ENCODE results near the gene BCL2L1. TPM values are rescaled to one million over a fixed set of nuclear protein-coding genes. Genes with fewer than 3 reads are reported as not detected.

The BCL2L1 gene
- total RNA-seq, 2 experiments from 2014 or later, result 57.1 to 58.8 TPM

DNA sequence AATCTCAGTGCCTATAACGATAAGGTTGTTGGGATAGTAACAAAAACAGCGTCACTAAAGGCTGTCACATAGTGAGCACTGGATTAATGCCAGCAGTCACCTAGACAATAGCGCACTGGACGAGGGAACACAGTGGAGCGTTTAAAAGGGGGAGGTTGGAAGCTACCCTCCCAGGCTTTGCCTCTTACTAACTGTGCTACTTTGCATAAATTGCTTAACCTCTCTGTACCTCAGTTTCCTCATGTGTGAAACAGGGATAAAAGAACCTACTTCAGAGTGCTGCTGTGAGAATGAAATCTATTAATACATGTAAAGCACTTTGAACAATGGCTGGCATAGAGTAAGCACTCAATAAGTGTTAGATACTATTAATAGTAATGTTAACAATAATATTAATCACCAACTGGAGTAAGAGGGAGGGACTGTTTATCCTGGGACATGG is 10.5 kb downstream of the BCL2L1 start:
- Mint-ChIP-seq H3K4me1 (peaks cover 86% of the 10 kb centered on the region), H3K9me3 (no peaks in the 10 kb centered on the region), H3K36me3 (ENCODE audit: low read depth) (peaks cover 71% of the 10 kb centered on the region), H3K27ac (no peak overlapping the region), H3K4me3 (no peak overlapping the region), H3K27me3 (no peaks in the 10 kb centered on the region)
- POLR2A ChIA-PET, result no interaction called here
- no peak for DNase-seq
- CTCF ChIA-PET, result interaction anchor here (1.0 to 1.4 kb wide), 2 partner anchors 18 to 33 kb away, joined by 3 read pairs; no protein-coding TSS in a partner anchor

- Mint-ChIP-seq H3K27ac (no peak overlapping the region), H3K4me3 (no peak overlapping the region), H3K4me1 (peaks cover 86% of the 10 kb centered on the region), H3K36me3 (ENCODE audit: low read depth) (peaks cover 71% of the 10 kb centered on the region), H3K9me3 (no peaks in the 10 kb centered on the region), H3K27me3 (no peaks in the 10 kb centered on the region)
- ChIA-PET CTCF (interaction anchor here (0.7 to 2.5 kb wide), 2 partner anchors 12 to 77 kb away, joined by 3 to 15 read pairs; partner anchors contain the start of gene BCL2L1), POLR2A (no interaction called here)
- DNase-seq, result no peak
Measured at GRCh38 chr20:31711179-31712111, 11.2 kb downstream of the BCL2L1 start.

- Mint-ChIP-seq H3K4me1 (peaks cover 85% of the 10 kb centered on the region), H3K27ac (peak overlapping the region; percentile 10), H3K27me3 (no peaks in the 10 kb centered on the region), H3K9me3 (no peaks in the 10 kb centered on the region), H3K4me3 (no peak overlapping the region), H3K36me3 (ENCODE audit: low read depth) (peaks cover 71% of the 10 kb centered on the region)
- CTCF ChIA-PET, result interaction anchor here (1.3 to 2.5 kb wide), 3 partner anchors 13 to 48 kb away, joined by 4 to 15 read pairs (median 6); partner anchors contain the start of gene BCL2L1
- no peak for DNase-seq
- POLR2A ChIA-PET, result no interaction called here
Measured at GRCh38 chr20:31710423-31711108, 12.1 kb downstream of the BCL2L1 start.

- peaks cover 70% of the 10 kb centered on the region for H3K36me3 Mint-ChIP-seq (ENCODE audit: low read depth)
- H3K27me3 Mint-ChIP-seq, result no peaks in the 10 kb centered on the region
- ChIA-PET CTCF (interaction anchor here (1.3 to 2.5 kb wide), 3 partner anchors 13 to 48 kb away, joined by 4 to 15 read pairs (median 6); partner anchors contain the start of gene BCL2L1), POLR2A (no interaction called here)
- peaks cover 83% of the 10 kb centered on the region for H3K4me1 Mint-ChIP-seq
- H3K27ac Mint-ChIP-seq, result no peak overlapping the region
- no peak overlapping the region for H3K4me3 Mint-ChIP-seq
- DNase-seq, result no peak
- no peaks in the 10 kb centered on the region for H3K9me3 Mint-ChIP-seq
Measured at GRCh38 chr20:31709939-31710338, 12.7 kb downstream of the BCL2L1 start.

- DNase-seq, result no peak
- peaks cover 66% of the 10 kb centered on the region for H3K36me3 Mint-ChIP-seq (ENCODE audit: low read depth)
- ChIA-PET CTCF (interaction anchor here (0.7 to 3.0 kb wide), 5 partner anchors 11 to 47 kb away, joined by 3 to 15 read pairs (median 5); partner anchors contain the start of gene BCL2L1), POLR2A (no interaction called here)
- peaks cover 80% of the 10 kb centered on the region for H3K4me1 Mint-ChIP-seq
- peak overlapping the region; percentile 44 for H3K27ac Mint-ChIP-seq
- no peaks in the 10 kb centered on the region for H3K27me3 Mint-ChIP-seq
- no peak overlapping the region for H3K4me3 Mint-ChIP-seq
- no peaks in the 10 kb centered on the region for H3K9me3 Mint-ChIP-seq
Measured at GRCh38 chr20:31708736-31709534, 13.7 kb downstream of the BCL2L1 start.

DNA sequence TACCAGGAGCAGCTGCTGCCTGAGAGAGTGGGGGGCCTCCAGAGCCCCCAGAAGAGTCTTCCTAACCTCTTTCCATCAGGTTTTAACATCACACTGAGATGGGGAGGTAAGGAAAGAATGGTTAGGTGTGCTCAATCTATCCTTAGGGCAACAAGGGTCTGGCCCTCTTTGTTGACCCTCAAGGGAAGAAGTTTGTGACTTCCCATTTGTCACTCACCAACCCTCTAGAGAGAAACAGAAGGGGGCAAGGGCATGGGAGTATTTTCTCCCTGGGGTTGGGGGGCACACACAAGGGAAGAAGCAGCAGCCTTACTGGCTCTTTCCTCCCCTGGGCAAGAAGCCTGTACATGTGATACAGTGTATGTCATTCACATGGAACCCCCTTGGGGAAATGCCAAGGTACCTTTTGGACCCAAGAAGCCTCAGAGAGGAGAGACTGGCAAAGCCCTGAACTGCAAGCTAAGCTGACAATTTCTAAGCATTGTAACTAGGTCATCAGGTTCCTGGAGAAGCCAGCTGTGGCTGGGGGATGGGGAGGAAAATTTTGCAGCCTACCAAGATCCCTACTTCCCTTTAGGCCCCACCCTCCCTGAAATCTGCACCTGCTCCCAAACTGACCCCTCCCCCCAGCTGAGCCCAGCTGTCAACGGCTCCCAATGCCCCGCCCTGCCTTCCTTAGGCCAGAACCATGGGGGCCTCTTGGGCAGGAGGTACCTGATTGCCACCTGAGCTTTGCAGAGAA is 14.5 kb downstream of the BCL2L1 start:
- peaks cover 72% of the 10 kb centered on the region for H3K4me1 Mint-ChIP-seq
- peaks cover 64% of the 10 kb centered on the region for H3K36me3 Mint-ChIP-seq (ENCODE audit: low read depth)
- ChIA-PET CTCF (interaction anchor here (0.7 to 3.0 kb wide), 4 partner anchors 9 to 23 kb away, joined by 3 to 14 read pairs (median 5); no protein-coding TSS in a partner anchor), POLR2A (no interaction called here)
- no peak overlapping the region for H3K4me3 Mint-ChIP-seq
- H3K9me3 Mint-ChIP-seq, result no peaks in the 10 kb centered on the region
- H3K27ac Mint-ChIP-seq, result no peak overlapping the region
- no peak for DNase-seq
- H3K27me3 Mint-ChIP-seq, result no peaks in the 10 kb centered on the region

DNA sequence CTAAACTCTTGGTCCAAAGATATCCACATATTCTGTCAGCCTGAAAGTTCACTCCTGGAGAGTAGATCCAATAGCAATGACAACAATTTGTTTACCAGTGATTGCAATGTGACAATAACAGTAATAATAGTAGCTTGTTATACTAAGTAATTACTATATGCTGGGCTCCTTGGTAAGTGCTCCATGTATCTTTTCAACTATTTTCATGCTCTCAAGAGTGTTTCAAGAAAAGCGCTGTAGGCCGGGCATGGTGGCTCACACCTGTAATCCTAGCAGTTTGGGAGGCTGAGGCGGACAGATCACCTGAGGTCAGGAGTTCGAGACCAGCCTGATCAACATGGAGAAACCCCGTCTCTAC is 15.4 kb downstream of the BCL2L1 start:
- DNase-seq, result no peak
- Mint-ChIP-seq H3K4me1 (peaks cover 64% of the 10 kb centered on the region), H3K4me3 (no peak overlapping the region), H3K9me3 (no peaks in the 10 kb centered on the region), H3K27ac (no peak overlapping the region), H3K36me3 (ENCODE audit: low read depth) (peaks cover 59% of the 10 kb centered on the region), H3K27me3 (no peaks in the 10 kb centered on the region)
- ChIA-PET CTCF (interaction anchor here (1.3 to 3.7 kb wide), 5 partner anchors 8 to 46 kb away, joined by 5 to 15 read pairs (median 7); no protein-coding TSS in a partner anchor), POLR2A (no interaction called here)

DNA sequence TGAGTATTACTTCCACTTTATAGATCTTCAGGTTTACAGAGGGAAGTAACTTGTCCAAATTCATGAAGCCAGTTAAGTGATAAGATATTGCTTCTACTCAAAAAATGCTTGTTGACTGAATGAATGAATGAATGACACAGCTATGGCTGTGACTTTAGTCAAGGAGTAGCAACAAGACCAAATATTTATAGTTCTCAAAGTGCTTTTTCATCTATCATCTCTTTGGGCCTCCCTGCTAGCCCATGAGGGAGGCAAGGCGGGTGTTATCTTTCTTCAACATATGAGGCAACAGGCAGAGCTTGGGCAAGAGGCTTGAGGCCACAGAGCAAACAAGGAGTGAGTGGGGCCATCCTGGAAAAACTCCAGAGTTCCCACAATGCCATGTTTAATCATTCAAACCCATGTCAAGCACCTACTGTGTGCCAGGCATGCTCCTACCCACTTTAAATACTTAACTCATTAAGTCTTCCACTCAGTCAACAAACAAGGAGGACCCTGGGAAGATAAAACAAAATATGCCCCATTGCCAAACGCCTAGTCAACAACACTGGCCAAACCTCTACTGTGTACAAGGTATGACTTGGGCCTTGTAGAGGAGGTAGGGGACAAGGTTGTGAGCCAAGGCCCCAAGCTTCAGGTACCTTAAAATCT is 15.9 kb downstream of the BCL2L1 start:
- Mint-ChIP-seq H3K36me3 (ENCODE audit: low read depth) (peaks cover 63% of the 10 kb centered on the region), H3K27ac (no peak overlapping the region), H3K27me3 (no peaks in the 10 kb centered on the region), H3K9me3 (no peaks in the 10 kb centered on the region), H3K4me1 (peaks cover 64% of the 10 kb centered on the region), H3K4me3 (no peak overlapping the region)
- POLR2A ChIA-PET, result no interaction called here
- no peak for DNase-seq
- CTCF ChIA-PET, result interaction anchor here (1.3 to 3.7 kb wide), 6 partner anchors 8 to 45 kb away, joined by 3 to 15 read pairs (median 6); no protein-coding TSS in a partner anchor

- ChIA-PET POLR2A (no interaction called here), CTCF (interaction anchor here (1.3 to 3.7 kb wide), 7 partner anchors 8 to 93 kb away, joined by 3 to 15 read pairs (median 6); no protein-coding TSS in a partner anchor)
- Mint-ChIP-seq H3K27ac (no peak overlapping the region), H3K4me3 (no peak overlapping the region), H3K9me3 (no peaks in the 10 kb centered on the region), H3K4me1 (peaks cover 62% of the 10 kb centered on the region), H3K27me3 (no peaks in the 10 kb centered on the region), H3K36me3 (ENCODE audit: low read depth) (peaks cover 64% of the 10 kb centered on the region)
- no peak for DNase-seq
Measured at GRCh38 chr20:31705598-31706597, 16.8 kb downstream of the BCL2L1 start.

DNA sequence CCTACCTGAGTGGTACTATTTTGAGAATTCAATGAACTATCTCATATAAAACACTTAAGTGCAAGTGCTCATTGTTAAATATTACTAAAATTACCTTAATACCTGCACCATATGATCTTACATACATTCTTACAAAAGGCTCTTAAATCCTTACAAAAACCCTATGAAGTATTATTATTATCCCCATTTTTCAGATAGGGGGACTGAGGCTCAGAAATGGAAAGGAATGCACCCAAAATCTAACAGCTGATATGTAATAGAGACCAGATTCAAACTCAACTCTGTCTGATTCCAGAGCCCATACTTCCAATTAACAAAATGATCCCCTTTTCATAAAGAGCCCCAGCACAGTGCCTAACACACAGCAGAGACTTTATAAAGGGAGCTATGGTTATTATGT is 17.5 kb downstream of the BCL2L1 start:
- Mint-ChIP-seq H3K27ac (no peak overlapping the region), H3K4me3 (no peak overlapping the region), H3K36me3 (ENCODE audit: low read depth) (peaks cover 67% of the 10 kb centered on the region), H3K27me3 (no peaks in the 10 kb centered on the region), H3K9me3 (no peaks in the 10 kb centered on the region), H3K4me1 (peaks cover 61% of the 10 kb centered on the region)
- ChIA-PET POLR2A (no interaction called here), CTCF (interaction anchor here (1.3 to 3.7 kb wide), 5 partner anchors 8 to 92 kb away, joined by 3 to 15 read pairs (median 6); no protein-coding TSS in a partner anchor)
- DNase-seq, result no peak

Data from activated CD4-positive, alpha-beta T cell treated with anti-CD3 and anti-CD28 coated beads, Interleukin-2, amount 10 ng/mL, durations not matched to agents 7 days and 5 days (primary cell).